Tibial nerve (tissue), 4 donors: ENCODE results near the gene IL1R2. TPM values are rescaled to one million over a fixed set of nuclear protein-coding genes. Genes with fewer than 3 reads are reported as not detected.

Experiments
- DNase-seq, 2 donors: peaks; one replicate each; pipeline ENCODE4 v3.0.0-alpha.2; 2019; ENCODE audit warnings: low spot score in 2 of 2
- H3K27ac ChIP-seq, 4 donors: fragments of 200-600 bp; sonication (generic) in 3 of 4; one replicate each; pipeline ENCODE4 v1.5.1; 2017 to 2019; ENCODE audit warnings: mild to moderate bottlenecking in 1 of 4
- H3K27me3 ChIP-seq, 2 donors: fragments of 200-600 bp; sonication (generic) in 1 of 2; one replicate each; pipeline versions ENCODE4 v1.5.1 to v1.6.0; 2017 to 2019
- H3K36me3 ChIP-seq, 3 donors: fragments of 200-600 bp; sonication (generic); one replicate each; pipeline ENCODE4 v1.5.1; 2018 to 2019
- H3K4me1 ChIP-seq, 4 donors: fragments of 200-600 bp; sonication (generic) in 3 of 4; one replicate each; pipeline ENCODE4 v1.5.1; 2017 to 2019
- H3K4me3 ChIP-seq, 4 donors: fragments of 200-600 bp; sonication (generic) in 3 of 4; one replicate each; pipeline ENCODE4 v1.5.1; 2017 to 2019; ENCODE audit warnings: mild to moderate bottlenecking in 1 of 4, moderate library complexity in 1 of 4
- H3K9me3 ChIP-seq, 4 donors: fragments of 200-600 bp; sonication (generic) in 3 of 4; one replicate each; pipeline ENCODE4 v1.5.1; 2017 to 2019
- CTCF ChIP-seq, 5 experiments: fragments of 200-600 bp in 3 of 5; fragments of 450-650 bp in 2 of 5; sonication (generic) in 3 of 5; IDR thresholded peaks; one replicate each; pipeline ENCODE4 v1.5.1; 2016 to 2019; ENCODE audit warnings: antibody characterized with exemption in 5 of 5, mild to moderate bottlenecking in 3 of 5, moderate library complexity in 2 of 5
- EP300 ChIP-seq, 2 donors: sonication (generic); formaldehyde crosslinking; IDR thresholded peaks; one replicate each; pipeline ENCODE4 v1.6.1; 2017; ENCODE audit warnings: antibody characterized with exemption in 2 of 2, mild to moderate bottlenecking in 1 of 2
- POLR2A ChIP-seq, 2 donors: fragments of 450-650 bp; IDR thresholded peaks; one replicate each; pipeline ENCODE4 v1.6.1; 2017; ENCODE audit warnings: antibody characterized with exemption in 2 of 2, mild to moderate bottlenecking in 2 of 2, moderate library complexity in 2 of 2
- WGBS, 2 donors: methylation state at CpG; one replicate each; pipeline ENCODE4 v1.1.5; 2018; 5-methylcytosine and 5-hydroxymethylcytosine counted together
- total RNA-seq, 4 donors: library from RNA; depleted of rRNA; stranded (reverse); fragments of >200 nt; gene quantifications; one replicate each; pipeline ENCODE4 v1.1.0, GENCODE V29; 2016

The IL1R2 gene
- total RNA-seq, 4 donors from 2014 or later: 3.6 to 17.7 (median 7.5) TPM

- peaks cover 0 to 18% (median 11%) of the 10 kb centered on the region in 4 donors for H3K4me1 ChIP-seq
- WGBS, 2 donors: 40 to 48% methylated on average over 2 of the region's 2 CpGs
- no peaks in the 10 kb centered on the region for H3K9me3 ChIP-seq
- no peak for TF ChIP-seq POLR2A (IDR thresholded peaks at IDR 0.05)
- no peak for TF ChIP-seq CTCF (IDR thresholded peaks at IDR 0.05)
- no peak for TF ChIP-seq EP300 (IDR thresholded peaks at IDR 0.05)
- H3K27ac ChIP-seq: no peak overlapping the region
- H3K36me3 ChIP-seq: no peaks in the 10 kb centered on the region
- H3K27me3 ChIP-seq: no peaks in the 10 kb centered on the region
- no peak overlapping the region for H3K4me3 ChIP-seq
- DNase-seq: no peak
Observed at GRCh38 chr2:102004581-102004980, 12.8 kb downstream of the IL1R2 start.

GRCh38 chr2:102005449-102005848 lies 13.7 kb downstream of the IL1R2 start:
- DNase-seq: no peak
- 90 to 94% methylated on average over 4 of the region's 4 CpGs for WGBS, 2 donors
- no peaks in the 10 kb centered on the region for H3K36me3 ChIP-seq
- H3K9me3 ChIP-seq: no peaks in the 10 kb centered on the region
- no peak overlapping the region for H3K4me3 ChIP-seq
- H3K4me1 ChIP-seq: peaks cover 0 to 18% (median 11%) of the 10 kb centered on the region in 4 donors
- H3K27me3 ChIP-seq: no peaks in the 10 kb centered on the region
- H3K27ac ChIP-seq: no peak overlapping the region
- TF ChIP-seq EP300 (IDR thresholded peaks at IDR 0.05): no peak
- TF ChIP-seq POLR2A (IDR thresholded peaks at IDR 0.05): no peak

- WGBS, 2 donors: 62 to 72% methylated on average over 15 of the region's 15 CpGs
- H3K4me1 ChIP-seq: peaks cover 0 to 18% (median 11%) of the 10 kb centered on the region in 4 donors
- DNase-seq: peak in 1 of 2 donors; percentile 72
- H3K36me3 ChIP-seq: no peaks in the 10 kb centered on the region
- no peaks in the 10 kb centered on the region for H3K27me3 ChIP-seq
- H3K9me3 ChIP-seq: no peaks in the 10 kb centered on the region
- no peak overlapping the region for H3K4me3 ChIP-seq
- H3K27ac ChIP-seq: no peak overlapping the region
- TF ChIP-seq CTCF (IDR thresholded peaks at IDR 0.05) (peak; percentile 37 to 65 (median 53)), POLR2A (IDR thresholded peaks at IDR 0.05) (no peak)
Observed at GRCh38 chr2:102005989-102006885, 14.5 kb downstream of the IL1R2 start.

- DNase-seq: no peak
- peaks cover 0 to 18% (median 11%) of the 10 kb centered on the region in 4 donors for H3K4me1 ChIP-seq
- no peak for TF ChIP-seq CTCF (IDR thresholded peaks at IDR 0.05)
- TF ChIP-seq POLR2A (IDR thresholded peaks at IDR 0.05): no peak
- TF ChIP-seq EP300 (IDR thresholded peaks at IDR 0.05): no peak
- no peak overlapping the region for H3K27ac ChIP-seq
- WGBS, 2 donors: 75 to 76% methylated on average over 11 of the region's 11 CpGs
- H3K4me3 ChIP-seq: no peak overlapping the region
- no peaks in the 10 kb centered on the region for H3K27me3 ChIP-seq
- H3K36me3 ChIP-seq: no peaks in the 10 kb centered on the region
- no peaks in the 10 kb centered on the region for H3K9me3 ChIP-seq
Observed at GRCh38 chr2:102006886-102007278, 15.1 kb downstream of the IL1R2 start.

GRCh38 chr2:102008490-102008889 lies 16.7 kb downstream of the IL1R2 start:
- Histone ChIP-seq H3K4me3 (no peak overlapping the region), H3K36me3 (no peaks in the 10 kb centered on the region), H3K4me1 (peaks cover 0 to 18% (median 11%) of the 10 kb centered on the region in 4 donors), H3K27ac (no peak overlapping the region), H3K27me3 (no peaks in the 10 kb centered on the region), H3K9me3 (no peaks in the 10 kb centered on the region)
- no peak for DNase-seq
- no peak for TF ChIP-seq CTCF (IDR thresholded peaks at IDR 0.05)
- no peak for TF ChIP-seq POLR2A (IDR thresholded peaks at IDR 0.05)
- 90 to 92% methylated on average over 12 of the region's 12 CpGs for WGBS, 2 donors
